ENCODE results near the gene ABLIM3.

Gene ABLIM3

GRCh38 chr5:149141957-149142851, 911 bp downstream of the ABLIM3 start:
- TF ChIP-seq CSDC2 (CRISPR knock-in tag; IDR thresholded peaks at IDR 0.05), result no peak
- TF ChIP-seq TSHZ2 (CRISPR knock-in tag; IDR thresholded peaks at IDR 0.05), result no peak
- no peak for TF ChIP-seq ZFP30 (CRISPR knock-in tag; IDR thresholded peaks at IDR 0.05)
- TF ChIP-seq ZNF565 (CRISPR knock-in tag; conservative IDR thresholded peaks at IDR 0.05; ENCODE audit: low read depth), result no peak
- TF ChIP-seq CSRNP3 (CRISPR knock-in tag; IDR thresholded peaks at IDR 0.05), result no peak
- TF ChIP-seq CREB5 (CRISPR knock-in tag; IDR thresholded peaks at IDR 0.05; ENCODE audit: low read depth), result no peak
- no peak for TF ChIP-seq OSR1 (CRISPR knock-in tag; IDR thresholded peaks at IDR 0.05)
- no peak for TF ChIP-seq PPARA (CRISPR knock-in tag; IDR thresholded peaks at IDR 0.05; ENCODE audit: borderline replicate concordance)
- no peak for TF ChIP-seq TOX (CRISPR knock-in tag; IDR thresholded peaks at IDR 0.05; ENCODE audit: borderline replicate concordance)
- TF ChIP-seq ZC3H10 (CRISPR knock-in tag; IDR thresholded peaks at IDR 0.05), result no peak
- TF ChIP-seq RARB (CRISPR knock-in tag; IDR thresholded peaks at IDR 0.05), result no peak
- no peak for TF ChIP-seq ARNTL (CRISPR knock-in tag; IDR thresholded peaks at IDR 0.05; ENCODE audit: borderline replicate concordance, low read depth)
- no peak for TF ChIP-seq ZFP3 (CRISPR knock-in tag; IDR thresholded peaks at IDR 0.05)
- no peak for TF ChIP-seq ESRRG (CRISPR knock-in tag; IDR thresholded peaks at IDR 0.05)
- TF ChIP-seq SNAI2 (CRISPR knock-in tag; IDR thresholded peaks at IDR 0.05), result no peak
- TF ChIP-seq ZNF8 (CRISPR knock-in tag; IDR thresholded peaks at IDR 0.05), result no peak
- peak; percentile 33 for ATAC-seq

GRCh38 chr5:149143470-149143869, 2.2 kb downstream of the ABLIM3 start:
- peak; percentile 75 for ATAC-seq
- TF ChIP-seq RARB (CRISPR knock-in tag; IDR thresholded peaks at IDR 0.05) (no peak), CSDC2 (CRISPR knock-in tag; IDR thresholded peaks at IDR 0.05) (no peak), POU6F1 (CRISPR knock-in tag; IDR thresholded peaks at IDR 0.05; ENCODE audit: borderline replicate concordance, low read depth) (no peak), PATZ1 (CRISPR knock-in tag; IDR thresholded peaks at IDR 0.05; ENCODE audit: borderline replicate concordance) (no peak), ZFP30 (CRISPR knock-in tag; IDR thresholded peaks at IDR 0.05) (no peak), ZNF8 (CRISPR knock-in tag; IDR thresholded peaks at IDR 0.05) (no peak), ZNF565 (CRISPR knock-in tag; conservative IDR thresholded peaks at IDR 0.05; ENCODE audit: low read depth) (no peak), TOX (CRISPR knock-in tag; IDR thresholded peaks at IDR 0.05; ENCODE audit: borderline replicate concordance) (no peak), CREB5 (CRISPR knock-in tag; IDR thresholded peaks at IDR 0.05; ENCODE audit: low read depth) (no peak), ESRRG (CRISPR knock-in tag; IDR thresholded peaks at IDR 0.05) (no peak), OSR1 (CRISPR knock-in tag; IDR thresholded peaks at IDR 0.05) (no peak), ZNF70 (CRISPR knock-in tag; IDR thresholded peaks at IDR 0.05) (no peak), SNAI2 (CRISPR knock-in tag; IDR thresholded peaks at IDR 0.05) (no peak), BACH2 (CRISPR knock-in tag; IDR thresholded peaks at IDR 0.05; ENCODE audit: borderline replicate concordance) (no peak), ZFP3 (CRISPR knock-in tag; IDR thresholded peaks at IDR 0.05) (no peak), GLIS3 (CRISPR knock-in tag; IDR thresholded peaks at IDR 0.05) (no peak), ARNTL (CRISPR knock-in tag; IDR thresholded peaks at IDR 0.05; ENCODE audit: borderline replicate concordance, low read depth) (no peak), ZC3H10 (CRISPR knock-in tag; IDR thresholded peaks at IDR 0.05) (no peak)

Data from SK-N-SH treated with all-trans-retinoic acid at 6 μM for 48 hours (cell line).